NCI-H1048 (cell line): ENCODE results near the gene TAF5L.
"Not testable (repeated sequence)": the region's sequence is repeated elsewhere in the genome, so short reads cannot be mapped to it uniquely, and the experiment has no call there.

Experiments used
- DNase-seq: peaks from one replicate; lab custom pipeline; 2025; lab: John Stamatoyannopoulos, UW

The TAF5L gene

GRCh38 chr1:229642376-229642775 is 16.5 kb upstream of the TAF5L start:
- no peak for DNase-seq

DNA sequence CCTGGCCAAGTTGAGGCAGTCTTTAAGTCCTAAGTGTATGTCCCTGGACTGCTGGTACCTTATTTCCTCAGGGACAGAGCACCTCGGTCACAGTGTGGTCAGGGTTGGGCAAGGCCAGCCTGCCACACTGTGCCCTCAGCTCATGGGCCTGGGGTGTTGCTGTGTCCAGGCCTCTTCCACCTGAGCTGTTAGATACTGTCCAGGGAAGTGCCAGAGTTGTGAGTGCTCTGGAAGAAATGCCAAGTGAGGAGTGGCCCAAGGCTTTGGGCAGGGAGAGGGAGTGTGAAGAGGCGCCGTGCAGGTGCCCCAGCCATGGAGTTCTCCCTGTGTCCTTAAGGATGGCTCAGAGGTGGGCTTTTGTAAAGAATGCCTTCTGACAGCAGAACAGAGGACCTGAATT is 15.4 kb upstream of the TAF5L start:
- no peak for DNase-seq

DNA sequence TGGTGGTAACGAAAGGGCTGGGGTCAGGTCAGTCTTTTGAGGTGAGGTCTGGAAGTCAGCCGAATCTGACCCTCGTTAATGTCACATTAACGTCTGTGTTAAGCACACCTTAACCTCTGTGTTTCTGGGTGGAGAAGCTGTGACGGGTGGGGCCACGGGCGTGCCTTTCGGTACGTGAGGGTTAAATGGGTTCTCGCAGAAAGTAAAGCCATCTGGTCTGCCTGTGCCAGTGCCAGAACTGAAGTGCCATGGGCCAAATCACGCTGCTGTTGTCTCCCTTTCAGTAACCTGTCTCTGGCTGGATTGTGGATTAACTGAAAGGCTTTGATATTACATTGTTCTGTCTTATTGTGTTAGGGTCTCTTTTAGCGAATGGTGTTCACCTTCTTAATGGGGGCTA is 14.5 kb upstream of the TAF5L start:
- DNase-seq = no peak

- no peak for DNase-seq
Observed at GRCh38 chr1:229637746-229638145, 11.8 kb upstream of the TAF5L start.

GRCh38 chr1:229636042-229636441 is 10.1 kb upstream of the TAF5L start:
- DNase-seq = no peak

DNA sequence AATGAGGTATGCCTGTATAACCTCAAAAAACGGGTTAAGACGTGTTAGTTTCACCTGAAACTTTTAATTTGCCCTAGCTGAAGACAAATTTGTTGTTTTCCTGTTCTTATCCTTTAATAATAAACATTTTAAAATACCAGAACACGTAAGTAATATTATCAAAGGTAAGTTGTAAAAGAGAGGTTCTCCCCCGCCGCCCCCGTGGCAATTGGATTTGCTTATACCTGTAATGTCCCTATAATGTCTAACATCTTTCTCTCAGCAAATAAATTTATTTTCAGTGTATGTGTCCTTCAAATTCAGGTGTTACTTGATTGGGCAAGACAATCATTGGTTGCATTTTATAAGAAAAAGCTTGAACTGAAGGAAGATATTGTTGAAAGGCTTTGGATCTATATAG is 6.0 kb upstream of the TAF5L start:
- no peak for DNase-seq

- no peak for DNase-seq
Observed at GRCh38 chr1:229631148-229631547, 5.2 kb upstream of the TAF5L start.

GRCh38 chr1:229629261-229629660 is 3.3 kb upstream of the TAF5L start:
- DNase-seq = no peak

DNA sequence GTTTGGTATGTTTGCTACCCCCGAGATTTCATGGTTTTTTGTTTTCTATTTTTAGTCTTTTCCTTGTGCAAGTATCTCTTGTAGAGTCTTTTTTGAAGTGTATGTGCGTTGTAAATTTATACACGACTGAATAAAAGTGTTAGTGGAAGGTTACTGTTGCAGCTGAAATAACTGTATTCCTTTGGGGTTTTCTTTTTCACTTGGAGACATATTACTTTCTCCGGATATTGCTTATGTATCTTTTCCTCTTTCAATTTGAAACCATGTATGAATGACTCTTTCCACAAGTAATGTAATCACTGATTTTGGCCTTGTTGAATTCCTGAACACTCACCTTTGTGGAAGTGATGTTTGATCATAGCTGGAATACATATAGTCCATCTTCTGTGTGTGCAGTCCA is 1.1 kb upstream of the TAF5L start:
- no peak for DNase-seq

DNA sequence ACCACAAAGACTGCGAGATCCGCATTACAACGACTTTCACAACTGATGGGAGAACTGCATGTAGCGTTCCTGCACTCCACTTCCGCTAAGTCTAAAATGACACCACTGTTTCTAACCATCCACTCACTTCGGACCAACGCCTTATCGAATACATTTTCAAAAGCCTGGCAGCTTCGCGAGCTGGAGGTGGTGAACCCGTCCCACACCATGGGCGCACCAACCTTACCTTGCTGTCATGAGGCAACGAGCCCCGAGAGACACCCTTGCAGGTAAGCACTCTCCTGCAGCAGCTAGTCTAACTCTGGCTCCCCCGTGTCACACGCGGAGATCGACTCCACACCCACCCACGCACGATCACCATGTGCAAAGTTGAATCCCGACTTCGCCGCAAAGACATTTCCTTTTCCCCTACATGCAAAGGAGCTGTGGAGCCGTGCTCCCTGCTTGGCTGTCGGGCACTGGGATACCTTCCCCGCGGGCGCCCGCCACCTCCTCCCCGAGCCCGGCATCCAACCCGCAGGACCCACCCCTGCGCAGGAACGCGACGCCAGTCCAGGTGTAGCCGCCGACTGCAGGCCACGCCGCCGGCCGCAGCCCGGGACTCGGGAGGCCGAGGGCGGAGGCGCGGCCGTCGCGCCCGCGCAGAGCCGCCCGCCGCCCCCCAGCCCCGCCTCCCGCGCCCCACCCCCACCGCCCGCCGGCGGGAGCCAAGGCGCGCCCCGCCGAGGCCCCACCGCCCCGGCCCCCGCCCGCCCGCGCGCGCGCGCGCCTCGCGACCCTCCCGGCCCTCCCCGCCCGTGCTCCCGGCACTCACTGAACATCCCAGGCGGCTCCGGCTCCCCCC is 629 bp downstream of the TAF5L start:
- DNase-seq = no peak

DNA sequence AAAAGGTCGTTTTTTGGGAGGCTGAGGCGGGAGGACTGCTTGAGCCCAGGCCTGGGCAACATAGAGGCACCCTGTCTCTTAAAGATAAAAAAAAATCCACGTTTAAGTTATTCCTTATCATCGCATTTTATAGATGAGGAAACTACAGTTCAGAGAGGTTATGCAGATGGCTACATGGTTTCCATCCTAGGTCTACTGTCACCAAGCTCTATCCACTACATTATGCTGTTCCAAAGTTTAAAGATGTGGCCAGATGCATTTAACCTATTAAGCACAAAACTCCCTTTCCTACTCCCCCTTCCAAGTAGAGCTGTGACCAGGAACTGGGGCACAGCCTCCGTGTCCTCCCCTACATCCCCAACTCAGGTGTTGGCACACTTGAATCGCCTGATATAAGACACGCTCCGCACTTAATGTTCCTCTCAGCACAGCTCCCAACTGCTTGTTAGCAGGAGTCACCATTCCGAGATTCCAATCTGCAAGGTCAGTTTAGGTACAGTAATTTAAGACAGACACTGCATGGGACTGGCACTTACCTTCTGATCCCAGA is 1.3 kb downstream of the TAF5L start:
- no peak for DNase-seq

DNA sequence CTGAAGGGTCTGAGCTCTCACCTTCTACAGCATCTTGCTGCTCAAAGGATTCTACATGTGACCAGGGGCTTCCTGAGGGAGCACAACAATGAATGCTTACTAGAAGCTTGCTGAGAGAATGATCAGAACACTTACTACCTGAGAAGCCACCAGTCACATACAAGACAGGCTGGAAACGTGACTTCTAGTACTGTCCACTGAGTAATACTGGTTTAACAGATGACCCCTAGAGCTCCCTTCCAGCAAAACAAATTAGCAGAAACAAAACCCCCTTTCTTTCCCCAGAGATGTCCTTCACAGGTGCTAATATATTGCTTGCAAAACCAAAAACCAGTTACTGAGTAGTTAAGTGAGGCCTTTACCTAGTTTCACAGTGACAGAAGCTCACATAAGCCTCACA is 2.1 kb downstream of the TAF5L start:
- DNase-seq = no peak

DNA sequence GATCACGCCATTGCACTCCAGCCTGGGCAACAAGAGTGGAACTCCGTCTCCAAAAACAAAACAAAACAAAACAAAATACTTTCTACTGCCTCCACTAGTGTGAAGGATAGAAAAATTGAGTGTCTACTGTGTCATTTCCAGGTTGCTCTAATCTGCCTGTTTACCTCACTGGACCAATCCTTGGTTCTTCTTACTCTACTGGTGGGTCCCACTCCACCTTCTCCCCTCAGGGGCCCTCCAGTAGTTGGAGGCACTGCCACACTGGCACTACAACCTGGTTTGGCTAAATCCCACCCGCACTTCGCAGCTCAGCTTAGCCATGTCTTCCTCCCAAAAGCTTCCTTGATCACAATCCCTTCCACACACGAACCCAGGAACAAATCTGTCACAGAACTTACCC is 2.7 kb downstream of the TAF5L start:
- no peak for DNase-seq

- not testable (repeated sequence) for DNase-seq
Observed at GRCh38 chr1:229622641-229623120, 3.2 kb downstream of the TAF5L start.

- no peak for DNase-seq
Observed at GRCh38 chr1:229621663-229622062, 4.3 kb downstream of the TAF5L start.

GRCh38 chr1:229620876-229621275 is 5.0 kb downstream of the TAF5L start:
- no peak for DNase-seq

GRCh38 chr1:229619614-229620013 is 6.3 kb downstream of the TAF5L start:
- no peak for DNase-seq

- DNase-seq = no peak
Observed at GRCh38 chr1:229619002-229619401, 6.9 kb downstream of the TAF5L start.

- no peak for DNase-seq
Observed at GRCh38 chr1:229617351-229618100, 8.4 kb downstream of the TAF5L start.

DNA sequence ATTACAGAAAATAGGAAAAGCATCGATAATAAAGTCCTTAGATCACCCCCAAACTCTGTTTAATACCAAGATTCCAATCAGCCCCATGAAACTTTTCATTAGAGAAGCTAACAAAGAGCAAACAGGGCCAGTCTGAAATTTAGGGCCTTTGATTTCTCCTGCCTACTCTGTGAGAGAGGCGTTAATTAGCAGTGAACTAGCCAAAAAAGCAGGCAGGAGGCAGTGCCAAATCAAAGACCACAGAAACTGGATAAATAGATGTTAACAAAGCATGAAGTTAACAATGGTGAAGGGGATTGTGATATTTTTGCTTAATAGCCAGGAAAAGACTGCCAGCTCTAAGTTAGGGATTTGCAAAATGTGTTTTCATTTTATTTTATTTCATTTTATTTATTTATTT is 11.2 kb downstream of the TAF5L start:
- no peak for DNase-seq

DNA sequence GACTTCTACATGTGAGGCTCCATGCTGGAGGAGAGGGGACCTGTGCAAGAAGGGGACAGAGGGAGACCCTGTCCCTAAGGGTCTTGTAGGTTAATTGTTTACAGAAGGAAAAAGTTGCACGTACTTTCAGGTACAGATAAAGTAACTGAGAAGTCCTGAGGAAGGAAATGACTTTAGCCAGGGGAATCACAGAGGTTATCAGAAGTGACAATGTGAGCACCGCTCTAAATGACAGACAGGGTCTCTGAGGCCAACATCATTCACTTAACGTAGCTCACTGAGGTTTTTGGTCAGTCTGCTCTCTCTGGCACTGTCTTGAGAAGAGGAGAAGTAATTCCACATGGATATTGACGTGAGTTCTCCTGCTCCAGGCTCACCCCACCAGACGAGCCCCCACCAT is 12.0 kb downstream of the TAF5L start:
- no peak for DNase-seq

GRCh38 chr1:229608590-229608989 is 17.3 kb downstream of the TAF5L start:
- no peak for DNase-seq

DNA sequence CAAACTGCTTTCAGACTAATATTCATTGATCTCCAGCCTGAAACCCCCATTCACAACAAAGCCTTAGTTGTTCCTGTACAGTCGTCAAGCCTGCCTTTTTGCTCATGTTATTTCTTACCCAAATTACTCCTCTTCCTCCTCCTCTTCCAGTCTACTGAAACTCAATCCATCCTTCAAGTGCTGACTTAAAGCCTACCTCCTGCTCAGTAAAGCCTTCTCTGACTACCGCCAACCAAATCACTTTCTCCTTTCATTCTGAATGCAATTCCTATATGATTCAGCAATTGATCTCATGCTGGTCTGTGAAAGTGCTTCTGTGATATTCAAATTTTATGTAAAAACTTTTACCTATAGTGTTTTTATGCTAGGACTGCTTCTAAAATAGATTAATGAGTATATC is 18.6 kb downstream of the TAF5L start:
- DNase-seq = no peak
